HepG2 (cell line): ENCODE results near the gene ANKRA2. TPM values are rescaled to one million over a fixed set of nuclear protein-coding genes. Genes with fewer than 3 reads are reported as not detected.

Source experiments
- ARHGAP35 ChIP-seq: sonication (generic); formaldehyde crosslinking; IDR thresholded peaks from 2 replicates; pipeline ENCODE4 v1.9.0; 2022; ENCODE audit warnings: mild to moderate bottlenecking, inconsistent platforms, moderate library complexity, missing genetic modification reagents, borderline replicate concordance
- ARNT ChIP-seq: fragments of 450-650 bp; IDR thresholded peaks from 2 replicates; pipeline ENCODE4 v1.6.1; 2017
- ARNTL ChIP-seq: sonication (generic); formaldehyde crosslinking; IDR thresholded peaks from 2 replicates; pipeline ENCODE4 v1.4.0; 2020; ENCODE audit warnings: mild to moderate bottlenecking, missing genetic modification reagents
- ATAD3A ChIP-seq: sonication (generic); formaldehyde crosslinking; IDR thresholded peaks from 2 replicates; pipeline ENCODE4 v1.4.0; 2020; ENCODE audit warnings: missing genetic modification reagents
- FOSL1 ChIP-seq: sonication (generic); formaldehyde crosslinking; IDR thresholded peaks from 2 replicates; pipeline ENCODE4 v1.9.0; 2021; ENCODE audit warnings: missing genetic modification reagents, borderline replicate concordance
- FOXA3 ChIP-seq: IDR thresholded peaks from 2 replicates; pipeline ENCODE4 v1.6.1; 2016; ENCODE audit warnings: missing genetic modification reagents, missing compliant biosample characterization
- GLI4 ChIP-seq: sonication (generic); formaldehyde crosslinking; IDR thresholded peaks from 2 replicates; pipeline ENCODE4 v1.5.1; 2020; ENCODE audit warnings: missing genetic modification reagents, mild to moderate bottlenecking, moderate library complexity, borderline replicate concordance
- HES4 ChIP-seq: sonication (generic); formaldehyde crosslinking; IDR thresholded peaks from 2 replicates; pipeline ENCODE4 v1.9.0; 2021; ENCODE audit warnings: mild to moderate bottlenecking, missing genetic modification reagents, borderline replicate concordance
- MAFG ChIP-seq: sonication (generic); formaldehyde crosslinking; IDR thresholded peaks from 2 replicates; pipeline ENCODE4 v1.5.1; 2020; ENCODE audit warnings: mild to moderate bottlenecking, missing genetic modification reagents
- MATR3 ChIP-seq: sonication (generic); formaldehyde crosslinking; IDR thresholded peaks from 2 replicates; pipeline ENCODE4 v1.4.0; 2020; ENCODE audit warnings: missing genetic modification reagents
- NR2C2 ChIP-seq: sonication (generic); formaldehyde crosslinking; IDR thresholded peaks from 2 replicates; pipeline ENCODE4 v1.4.0; 2020; ENCODE audit warnings: missing genetic modification reagents, mild to moderate bottlenecking, moderate library complexity, borderline replicate concordance
- ONECUT2 ChIP-seq: sonication (generic); formaldehyde crosslinking; IDR thresholded peaks from 2 replicates; pipeline ENCODE4 v1.4.0; 2020; ENCODE audit warnings: missing genetic modification reagents
- SMYD3 ChIP-seq: sonication (generic); formaldehyde crosslinking; IDR thresholded peaks from 2 replicates; pipeline ENCODE4 v1.8.1; 2023; ENCODE audit warnings: mild to moderate bottlenecking, missing genetic modification reagents
- TMF1 ChIP-seq: sonication (generic); formaldehyde crosslinking; IDR thresholded peaks from 2 replicates; pipeline ENCODE4 v1.8.1; 2022; ENCODE audit warnings: low read depth, missing genetic modification reagents
- TRIM24 ChIP-seq: sonication (generic); formaldehyde crosslinking; IDR thresholded peaks from 2 replicates; pipeline ENCODE4 v1.8.0; 2022; ENCODE audit warnings: mild to moderate bottlenecking, missing genetic modification reagents
- ZMYM3 ChIP-seq: sonication (generic); formaldehyde crosslinking; IDR thresholded peaks from 2 replicates; pipeline ENCODE4 v1.5.1; 2020; ENCODE audit warnings: mild to moderate bottlenecking, missing genetic modification reagents
- ZNF724P ChIP-seq: sonication (generic); formaldehyde crosslinking; IDR thresholded peaks from 2 replicates; pipeline ENCODE4 v1.8.0; 2022; ENCODE audit warnings: missing genetic modification reagents, borderline replicate concordance
- polyA plus RNA-seq, 8 experiments: library from polyadenylated mRNA; depleted of rRNA in 3 of 8; stranded (reverse) in 7 of 8; unstranded in 1 of 8; fragments of >200 nt; fragmentation: Illumina TruSeq in 4 of 8; extraction: Trizol in 4 of 8; gene quantifications; 2 replicates each; pipeline versions ENCODE4 v1.2.1 to v1.2.3, GENCODE V29; 2011 to 2016; ENCODE audit warnings: low read depth in 4 of 8, missing spikeins in 1 of 8, mixed read lengths in 1 of 8; ENCODE audit not compliant: insufficient read depth in 1 of 8
- total RNA-seq, 5 experiments: library from RNA; depleted of rRNA; stranded (reverse); fragments of >200 nt; fragmentation: Illumina TruSeq; extraction: Trizol; gene quantifications; 2 replicates each; pipeline ENCODE4 v1.2.3, GENCODE V29; 2016; ENCODE audit warnings: low read depth in 1 of 5
- TF ChIP-seq, protein P1 (sequence below): sonication (generic); formaldehyde crosslinking; IDR thresholded peaks from 2 replicates; pipeline ENCODE4; 2020; ENCODE audit warnings: missing genetic modification reagents, mild to moderate bottlenecking, borderline replicate concordance
- TF ChIP-seq, protein P2 (sequence below): sonication (generic); formaldehyde crosslinking; IDR thresholded peaks from 2 replicates; pipeline ENCODE4 v1.4.0; 2020; ENCODE audit warnings: missing genetic modification reagents
- TF ChIP-seq, protein P3 (sequence below): sonication (generic); formaldehyde crosslinking; IDR thresholded peaks from 2 replicates; pipeline ENCODE4 v1.8.1; 2022; ENCODE audit warnings: low read depth, mild to moderate bottlenecking, missing genetic modification reagents
- TF ChIP-seq, protein P4 (sequence below): sonication (generic); formaldehyde crosslinking; IDR thresholded peaks from 2 replicates; pipeline ENCODE4 v1.9.0; 2021; ENCODE audit warnings: missing genetic modification reagents, mild to moderate bottlenecking, borderline replicate concordance

Gene ANKRA2
- total and polyA plus RNA-seq, 2 of the 13 experiments (the other 11 are each of a cell fraction or from before 2014, with no cell fraction given), result 23.6 to 33.6 TPM

DNA sequence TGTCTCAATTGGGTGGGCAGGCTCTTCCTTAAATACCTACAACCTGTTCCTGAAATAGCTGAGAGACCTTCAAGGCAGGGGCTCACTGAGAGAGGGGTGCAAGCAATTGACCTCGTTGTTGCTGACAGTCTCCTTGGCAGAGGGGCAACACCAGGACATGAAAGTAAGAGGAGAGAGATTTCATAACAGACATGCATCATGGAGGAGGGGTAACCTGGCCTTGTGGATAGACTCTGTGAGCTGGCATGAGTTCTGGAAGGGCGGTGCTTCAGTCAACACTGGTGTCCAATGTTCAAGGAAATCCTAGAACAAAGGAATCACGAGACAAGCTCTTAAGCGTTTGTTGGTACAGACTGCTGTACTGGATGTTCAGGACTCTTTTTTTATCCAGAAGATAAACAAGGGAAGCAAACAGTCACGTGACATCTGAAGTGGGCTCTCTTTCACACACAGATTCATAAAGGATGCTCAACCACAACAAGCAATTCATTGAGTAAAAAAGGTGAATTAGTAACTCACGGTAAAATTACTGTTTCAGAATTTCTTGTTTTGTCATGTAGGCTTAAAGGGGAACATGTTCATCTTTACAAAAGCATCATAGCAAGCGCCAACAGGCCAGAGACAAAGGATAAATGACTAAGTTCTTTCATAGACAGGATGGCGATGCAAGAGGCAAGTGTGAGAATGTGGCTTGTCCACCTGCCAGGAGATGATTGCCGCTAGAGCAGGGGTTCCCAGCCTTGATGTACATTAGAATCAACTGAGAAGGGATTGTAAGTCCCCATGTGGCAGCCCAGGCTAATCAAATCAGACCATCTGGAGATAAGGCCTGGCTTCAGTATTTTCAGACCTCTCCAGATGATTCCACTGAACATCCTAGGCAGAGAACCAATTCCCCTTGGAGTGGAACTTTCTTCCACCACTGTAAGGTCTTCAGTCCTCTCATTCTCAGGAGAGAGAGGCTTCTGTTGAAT lies 20.7 kb downstream of the ANKRA2 start (continued):
- TF ChIP-seq, protein P1, sequence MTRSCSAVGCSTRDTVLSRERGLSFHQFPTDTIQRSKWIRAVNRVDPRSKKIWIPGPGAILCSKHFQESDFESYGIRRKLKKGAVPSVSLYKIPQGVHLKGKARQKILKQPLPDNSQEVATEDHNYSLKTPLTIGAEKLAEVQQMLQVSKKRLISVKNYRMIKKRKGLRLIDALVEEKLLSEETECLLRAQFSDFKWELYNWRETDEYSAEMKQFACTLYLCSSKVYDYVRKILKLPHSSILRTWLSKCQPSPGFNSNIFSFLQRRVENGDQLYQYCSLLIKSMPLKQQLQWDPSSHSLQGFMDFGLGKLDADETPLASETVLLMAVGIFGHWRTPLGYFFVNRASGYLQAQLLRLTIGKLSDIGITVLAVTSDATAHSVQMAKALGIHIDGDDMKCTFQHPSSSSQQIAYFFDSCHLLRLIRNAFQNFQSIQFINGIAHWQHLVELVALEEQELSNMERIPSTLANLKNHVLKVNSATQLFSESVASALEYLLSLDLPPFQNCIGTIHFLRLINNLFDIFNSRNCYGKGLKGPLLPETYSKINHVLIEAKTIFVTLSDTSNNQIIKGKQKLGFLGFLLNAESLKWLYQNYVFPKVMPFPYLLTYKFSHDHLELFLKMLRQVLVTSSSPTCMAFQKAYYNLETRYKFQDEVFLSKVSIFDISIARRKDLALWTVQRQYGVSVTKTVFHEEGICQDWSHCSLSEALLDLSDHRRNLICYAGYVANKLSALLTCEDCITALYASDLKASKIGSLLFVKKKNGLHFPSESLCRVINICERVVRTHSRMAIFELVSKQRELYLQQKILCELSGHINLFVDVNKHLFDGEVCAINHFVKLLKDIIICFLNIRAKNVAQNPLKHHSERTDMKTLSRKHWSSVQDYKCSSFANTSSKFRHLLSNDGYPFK (CRISPR knock-in tag), result no peak
- no peak for TF ChIP-seq ZNF724P (CRISPR knock-in tag)
- TF ChIP-seq HES4, result no peak
- TF ChIP-seq ARHGAP35 (CRISPR knock-in tag), result no peak
- no peak; the same call in 1 of the 2 replicates for TF ChIP-seq ZMYM3 (CRISPR knock-in tag)
- no peak for TF ChIP-seq ONECUT2 (CRISPR knock-in tag)
- peak; percentile 84; the same call in 1 of the 2 replicates for TF ChIP-seq SMYD3 (CRISPR knock-in tag)
- no peak for TF ChIP-seq ATAD3A (CRISPR knock-in tag)
- TF ChIP-seq FOSL1 (CRISPR knock-in tag), result no peak; the same call in 1 of the 2 replicates
- TF ChIP-seq, protein P2, sequence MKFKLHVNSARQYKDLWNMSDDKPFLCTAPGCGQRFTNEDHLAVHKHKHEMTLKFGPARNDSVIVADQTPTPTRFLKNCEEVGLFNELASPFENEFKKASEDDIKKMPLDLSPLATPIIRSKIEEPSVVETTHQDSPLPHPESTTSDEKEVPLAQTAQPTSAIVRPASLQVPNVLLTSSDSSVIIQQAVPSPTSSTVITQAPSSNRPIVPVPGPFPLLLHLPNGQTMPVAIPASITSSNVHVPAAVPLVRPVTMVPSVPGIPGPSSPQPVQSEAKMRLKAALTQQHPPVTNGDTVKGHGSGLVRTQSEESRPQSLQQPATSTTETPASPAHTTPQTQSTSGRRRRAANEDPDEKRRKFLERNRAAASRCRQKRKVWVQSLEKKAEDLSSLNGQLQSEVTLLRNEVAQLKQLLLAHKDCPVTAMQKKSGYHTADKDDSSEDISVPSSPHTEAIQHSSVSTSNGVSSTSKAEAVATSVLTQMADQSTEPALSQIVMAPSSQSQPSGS (CRISPR knock-in tag), result peak; percentile 80
- TF ChIP-seq ARNT, result no peak
- peak; percentile 72; the same call in 1 of the 2 replicates for TF ChIP-seq TRIM24 (CRISPR knock-in tag)
- TF ChIP-seq ARNTL (CRISPR knock-in tag), result peak; percentile 96
- peak; percentile 98 for TF ChIP-seq FOXA3 (CRISPR knock-in tag)
- TF ChIP-seq NR2C2, result peak; percentile 67; the same call in 1 of the 2 replicates
- no peak for TF ChIP-seq MAFG (CRISPR knock-in tag)
- TF ChIP-seq, protein P3, sequence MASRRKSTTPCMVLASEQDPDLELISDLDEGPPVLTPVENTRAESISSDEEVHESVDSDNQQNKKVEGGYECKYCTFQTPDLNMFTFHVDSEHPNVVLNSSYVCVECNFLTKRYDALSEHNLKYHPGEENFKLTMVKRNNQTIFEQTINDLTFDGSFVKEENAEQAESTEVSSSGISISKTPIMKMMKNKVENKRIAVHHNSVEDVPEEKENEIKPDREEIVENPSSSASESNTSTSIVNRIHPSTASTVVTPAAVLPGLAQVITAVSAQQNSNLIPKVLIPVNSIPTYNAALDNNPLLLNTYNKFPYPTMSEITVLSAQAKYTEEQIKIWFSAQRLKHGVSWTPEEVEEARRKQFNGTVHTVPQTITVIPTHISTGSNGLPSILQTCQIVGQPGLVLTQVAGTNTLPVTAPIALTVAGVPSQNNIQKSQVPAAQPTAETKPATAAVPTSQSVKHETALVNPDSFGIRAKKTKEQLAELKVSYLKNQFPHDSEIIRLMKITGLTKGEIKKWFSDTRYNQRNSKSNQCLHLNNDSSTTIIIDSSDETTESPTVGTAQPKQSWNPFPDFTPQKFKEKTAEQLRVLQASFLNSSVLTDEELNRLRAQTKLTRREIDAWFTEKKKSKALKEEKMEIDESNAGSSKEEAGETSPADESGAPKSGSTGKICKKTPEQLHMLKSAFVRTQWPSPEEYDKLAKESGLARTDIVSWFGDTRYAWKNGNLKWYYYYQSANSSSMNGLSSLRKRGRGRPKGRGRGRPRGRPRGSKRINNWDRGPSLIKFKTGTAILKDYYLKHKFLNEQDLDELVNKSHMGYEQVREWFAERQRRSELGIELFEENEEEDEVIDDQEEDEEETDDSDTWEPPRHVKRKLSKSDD (CRISPR knock-in tag), result peak; percentile 90
- no peak for TF ChIP-seq MATR3
- TF ChIP-seq GLI4, result no peak
- TF ChIP-seq TMF1, result peak; percentile 55; the same call in 1 of the 2 replicates
- TF ChIP-seq, protein P4, sequence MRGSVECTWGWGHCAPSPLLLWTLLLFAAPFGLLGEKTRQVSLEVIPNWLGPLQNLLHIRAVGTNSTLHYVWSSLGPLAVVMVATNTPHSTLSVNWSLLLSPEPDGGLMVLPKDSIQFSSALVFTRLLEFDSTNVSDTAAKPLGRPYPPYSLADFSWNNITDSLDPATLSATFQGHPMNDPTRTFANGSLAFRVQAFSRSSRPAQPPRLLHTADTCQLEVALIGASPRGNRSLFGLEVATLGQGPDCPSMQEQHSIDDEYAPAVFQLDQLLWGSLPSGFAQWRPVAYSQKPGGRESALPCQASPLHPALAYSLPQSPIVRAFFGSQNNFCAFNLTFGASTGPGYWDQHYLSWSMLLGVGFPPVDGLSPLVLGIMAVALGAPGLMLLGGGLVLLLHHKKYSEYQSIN, result no peak
